Measurements from ENCODE around the gene STK36.

The STK36 gene

DNA sequence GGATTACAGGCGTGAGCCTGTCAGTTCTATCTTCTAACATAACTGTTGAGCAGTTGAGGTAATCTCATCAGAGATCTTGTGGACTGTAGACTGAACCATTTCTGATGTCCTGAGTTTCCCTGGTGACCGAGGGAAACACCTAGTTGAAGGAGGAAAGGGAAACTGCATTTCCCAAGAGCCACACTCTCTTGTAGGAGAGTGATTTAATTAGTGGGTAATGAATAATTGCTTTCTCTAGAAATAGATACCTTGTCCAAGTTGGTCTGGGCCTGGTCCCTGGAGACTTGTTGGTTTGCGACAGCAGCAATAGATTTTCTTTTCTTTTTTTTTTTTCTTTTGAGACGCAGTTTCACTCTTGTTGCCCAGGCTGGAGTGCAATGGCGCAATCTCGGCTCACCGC, 46.2 kb downstream of the STK36 start:
- DNase-seq (ENCODE audit: insufficient read length, low spot score) (no peak), FAIRE-seq (no peak)

DNA sequence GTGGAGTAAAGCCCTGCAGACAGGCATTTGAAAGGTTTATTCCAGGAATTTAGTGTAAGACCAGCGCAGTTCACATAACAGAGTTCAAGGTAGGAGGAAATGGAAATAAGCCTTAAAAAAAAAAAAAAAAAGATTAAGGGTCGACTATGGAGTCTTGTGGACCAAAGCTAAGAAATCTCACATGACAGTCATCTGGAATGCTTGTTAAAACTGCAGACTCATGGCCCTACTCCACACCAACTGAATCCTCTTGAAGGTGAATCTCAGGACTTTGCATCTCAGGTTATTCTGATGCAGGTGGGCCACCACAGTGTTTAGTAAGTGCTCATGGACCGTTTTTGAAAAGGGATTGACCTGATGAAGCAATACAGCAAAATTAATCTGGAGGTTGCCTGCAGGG, 47.6 kb downstream of the STK36 start:
- no peak for FAIRE-seq
- DNase-seq (ENCODE audit: insufficient read length, low spot score): no peak

- DNase-seq (ENCODE audit: insufficient read length, low spot score) (no peak), FAIRE-seq (no peak)
Observed at GRCh38 chr2:218720048-218721041, 48.5 kb downstream of the STK36 start.

- no peak for DNase-seq (ENCODE audit: insufficient read length, low spot score)
- no peak for FAIRE-seq
Observed at GRCh38 chr2:218721488-218721887, 49.6 kb downstream of the STK36 start.

- FAIRE-seq (no peak), DNase-seq (ENCODE audit: insufficient read length, low spot score) (no peak)
Observed at GRCh38 chr2:218721934-218722333, 50.0 kb downstream of the STK36 start.

DNA sequence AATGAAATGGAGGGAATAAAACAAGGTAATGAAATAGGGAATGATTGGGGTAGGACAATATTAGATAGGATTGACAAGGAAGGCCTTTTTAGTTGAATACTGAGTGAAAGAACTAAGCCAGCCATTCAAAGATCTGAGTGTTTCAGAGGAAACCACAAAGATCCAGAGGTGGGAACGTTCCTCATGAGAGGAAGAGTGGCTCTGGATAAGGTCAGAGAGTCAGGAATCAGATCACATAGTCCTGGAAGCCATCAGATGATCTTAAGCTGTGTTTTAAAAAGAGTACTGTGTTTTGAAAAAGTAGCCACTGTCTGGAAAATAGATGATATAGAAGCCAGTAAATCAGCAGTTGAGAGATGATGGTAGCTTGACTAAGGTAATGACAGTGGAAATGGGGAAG, 50.5 kb downstream of the STK36 start:
- FAIRE-seq (no peak), DNase-seq (ENCODE audit: insufficient read length, low spot score) (no peak)

DNA sequence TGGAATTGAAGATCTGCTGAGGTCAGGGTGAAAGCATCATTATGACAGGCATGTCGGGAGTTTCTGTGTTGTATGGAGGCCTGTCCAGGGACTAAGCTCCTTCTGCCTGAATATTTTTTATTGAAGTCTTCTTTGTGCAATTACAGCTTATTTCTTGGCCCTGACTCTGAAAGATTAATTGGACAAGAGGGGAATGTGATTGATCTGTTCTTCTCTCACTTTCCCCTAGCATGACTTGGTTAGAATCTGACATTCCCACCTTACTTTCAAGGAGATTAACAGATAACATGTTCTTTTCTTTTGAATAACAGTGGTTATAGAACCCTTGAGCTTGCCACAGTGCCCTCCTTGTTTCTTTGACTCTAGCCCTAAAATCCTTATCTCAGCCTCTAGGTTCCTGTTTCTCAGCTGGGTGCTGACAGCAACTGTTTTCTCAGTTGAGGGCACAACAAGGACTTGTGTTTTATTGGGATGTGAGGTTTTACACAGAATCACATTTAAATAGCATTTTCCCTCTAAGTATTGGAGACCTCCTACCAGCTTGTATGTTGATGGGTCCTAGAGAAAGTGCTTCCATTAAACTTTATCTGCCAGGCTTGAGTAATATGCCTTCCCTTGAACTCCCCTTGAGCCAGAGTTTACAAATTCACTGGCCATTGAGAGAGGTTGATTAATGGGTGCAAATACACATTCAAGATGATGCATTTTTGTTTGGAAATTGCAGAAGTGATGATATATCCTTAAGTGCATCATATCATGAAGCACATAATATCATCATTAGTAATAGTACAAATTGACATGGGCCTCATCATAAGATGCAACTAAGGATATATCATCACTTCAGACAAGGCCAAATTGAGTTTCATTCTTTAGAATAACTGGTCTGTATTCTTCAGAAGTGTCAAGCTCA, 51.2 kb downstream of the STK36 start:
- FAIRE-seq: no peak
- no peak for DNase-seq (ENCODE audit: insufficient read length, low spot score)

DNA sequence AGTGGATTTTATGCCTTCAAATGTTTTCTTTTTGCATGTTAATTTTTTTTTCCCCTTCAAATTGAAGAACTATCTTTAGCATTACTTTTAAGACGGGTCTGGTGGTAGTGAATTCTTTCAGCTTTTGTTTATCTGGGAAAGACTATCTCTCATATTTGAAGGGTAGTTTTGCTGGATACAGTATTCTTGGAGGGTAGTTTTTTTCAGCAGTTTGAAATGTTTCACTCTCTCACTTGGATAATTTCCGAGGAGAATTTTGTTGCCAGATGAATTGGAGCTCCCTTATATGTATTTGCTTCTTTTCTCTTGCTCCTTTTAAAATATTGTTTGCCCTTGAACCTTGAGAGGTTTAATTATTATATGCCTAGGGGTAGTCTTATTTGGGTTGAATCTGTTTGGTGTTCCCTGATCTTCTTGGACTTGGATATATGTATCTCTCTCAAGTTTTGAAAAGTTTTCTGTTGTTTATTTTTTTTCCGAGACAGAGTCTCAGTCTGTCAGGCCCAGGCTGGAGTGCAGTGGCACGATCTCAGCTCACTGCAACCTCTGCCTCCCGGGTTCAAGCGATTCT, 54.2 kb downstream of the STK36 start:
- DNase-seq (ENCODE audit: insufficient read length, low spot score) (no peak), FAIRE-seq (no peak)

DNA sequence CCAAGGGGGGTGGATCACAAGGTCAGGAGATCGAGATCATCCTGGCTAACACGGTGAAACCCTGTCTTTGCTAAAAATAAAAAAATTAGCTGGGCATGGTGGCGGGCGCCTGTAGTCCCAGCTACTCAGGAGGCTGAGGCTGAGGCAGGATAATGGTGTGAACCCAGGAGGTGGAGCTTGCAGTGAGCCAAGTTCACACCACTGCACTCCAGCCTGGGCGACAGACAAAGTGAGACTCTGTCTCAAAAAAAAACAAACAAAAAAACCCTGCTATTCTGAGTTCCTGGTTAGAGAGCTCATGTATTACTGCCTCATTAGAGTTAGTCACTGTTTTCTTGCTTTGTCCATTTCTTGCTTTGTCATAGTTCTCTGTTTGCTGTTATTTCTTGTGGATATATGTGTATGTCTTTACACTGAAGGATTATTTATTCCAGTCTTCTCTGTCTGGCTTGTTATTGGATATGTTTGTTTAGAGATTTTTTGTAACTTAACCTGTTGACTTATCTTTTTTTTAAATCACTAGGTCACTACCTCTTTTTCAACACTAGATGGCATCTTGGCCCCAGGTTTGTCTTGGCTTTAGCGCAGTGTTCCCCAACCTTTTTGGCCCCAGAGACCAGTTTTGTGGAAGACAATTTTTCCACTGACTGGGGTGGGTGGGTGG, 55.7 kb downstream of the STK36 start:
- DNase-seq (ENCODE audit: insufficient read length, low spot score): no peak
- FAIRE-seq: no peak

- FAIRE-seq (no peak), DNase-seq (ENCODE audit: insufficient read length, low spot score) (no peak)
Observed at GRCh38 chr2:218729640-218730039, 57.8 kb downstream of the STK36 start.

- no peak for FAIRE-seq
- no peak for DNase-seq (ENCODE audit: insufficient read length, low spot score)
Observed at GRCh38 chr2:218732052-218732760, 60.3 kb downstream of the STK36 start.

DNA sequence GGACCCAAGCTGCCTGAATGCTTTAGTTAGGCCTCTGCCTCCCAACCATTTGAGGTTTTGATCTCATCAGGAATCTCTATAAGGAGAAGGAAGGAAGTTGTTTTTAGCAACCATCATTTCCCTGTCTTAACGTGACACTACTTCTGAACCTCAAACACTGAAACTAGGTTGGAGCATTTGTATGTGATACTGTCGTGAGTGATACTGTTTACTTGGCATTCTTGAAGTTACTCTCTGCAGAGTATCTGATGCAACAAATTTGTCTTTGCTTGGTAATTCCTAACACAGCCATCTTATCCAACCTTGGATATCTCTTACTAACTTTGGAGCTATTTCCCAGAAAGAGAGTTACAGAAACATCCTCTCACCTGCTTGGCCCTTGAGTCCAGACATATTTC, 60.9 kb downstream of the STK36 start:
- FAIRE-seq (no peak), DNase-seq (ENCODE audit: insufficient read length, low spot score) (no peak)

- DNase-seq (ENCODE audit: insufficient read length, low spot score): no peak
Observed at GRCh38 chr2:218733171-218734021, 61.5 kb downstream of the STK36 start.

DNA sequence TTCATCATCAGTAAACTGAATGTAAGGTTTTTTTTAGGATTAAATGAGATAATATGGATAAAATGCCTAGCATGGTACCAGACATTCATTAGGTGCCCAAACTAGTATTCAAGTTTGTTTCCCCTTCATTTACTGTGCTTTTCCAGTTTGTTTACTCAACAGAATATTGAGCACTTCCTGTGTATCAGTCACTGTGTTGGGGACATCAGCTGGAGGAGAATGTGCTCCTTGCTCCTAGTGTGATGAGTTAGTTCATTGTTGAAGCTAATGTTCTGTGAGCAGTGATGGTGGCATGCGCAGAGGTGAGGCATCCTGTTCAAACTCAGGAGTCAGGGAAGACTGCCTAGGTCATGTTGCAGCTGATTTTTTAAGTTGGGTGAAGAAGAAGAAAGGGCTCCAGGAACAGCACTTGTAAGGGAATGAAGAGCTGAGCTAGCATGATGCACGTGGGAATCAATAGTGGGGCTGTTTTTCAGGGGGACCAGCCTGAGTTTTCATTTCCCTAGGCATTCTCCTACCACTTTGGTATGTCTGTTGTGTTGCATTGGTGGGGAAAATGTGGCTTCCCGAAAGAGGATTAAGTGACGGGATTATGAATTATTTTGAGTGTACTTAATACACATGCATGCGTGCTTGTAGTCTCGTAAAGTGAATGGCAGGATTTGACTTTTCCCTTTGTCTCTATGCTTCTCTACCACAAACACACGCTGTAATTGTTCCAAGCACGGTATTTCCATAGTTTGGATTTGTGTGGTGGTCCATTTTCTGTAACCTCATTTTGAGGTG, 62.5 kb downstream of the STK36 start:
- no peak for DNase-seq (ENCODE audit: insufficient read length, low spot score)
- no peak for FAIRE-seq

More at GRCh38 chr2:218733171-218734021, 61.5 kb downstream of the STK36 start:
- FAIRE-seq: no peak

GRCh38 chr2:218736531-218736930, 64.6 kb downstream of the STK36 start:
- FAIRE-seq (no peak), DNase-seq (ENCODE audit: insufficient read length, low spot score) (no peak)

DNA sequence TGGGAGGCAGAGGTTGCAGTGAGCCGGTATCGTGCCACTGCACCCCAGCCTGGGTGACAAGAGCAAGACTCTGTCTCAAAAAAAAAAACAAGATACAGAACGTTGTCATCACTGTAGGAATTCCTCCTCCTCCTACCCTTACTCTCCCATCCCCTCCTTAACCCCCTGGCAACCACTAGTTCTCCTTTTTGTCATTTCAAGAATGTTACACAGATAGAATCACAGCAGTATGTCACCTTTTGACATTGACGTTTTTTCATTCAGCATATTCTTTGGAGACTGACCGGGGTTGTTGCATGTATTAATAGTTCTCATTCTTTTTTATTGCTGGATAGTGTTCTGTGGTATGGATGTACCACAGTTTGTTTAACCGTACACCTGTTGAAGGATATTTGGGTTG, 71.2 kb downstream of the STK36 start:
- FAIRE-seq: no peak
- no peak for DNase-seq (ENCODE audit: insufficient read length, low spot score)

- DNase-seq (ENCODE audit: insufficient read length, low spot score) (no peak), FAIRE-seq (no peak)
Observed at GRCh38 chr2:218744615-218745014, 72.7 kb downstream of the STK36 start.

GRCh38 chr2:218745160-218745558, 73.3 kb downstream of the STK36 start:
- DNase-seq (ENCODE audit: insufficient read length, low spot score): no peak
- FAIRE-seq: no peak

Measured in HTR-8/SVneo (cell line).